Activated B cell treated with CpG ODN at 0.5 μM for 24 hours (primary cell): ENCODE measurements around the gene MYOF. TPM values are rescaled to one million over a fixed set of nuclear protein-coding genes. Genes with fewer than 3 reads are reported as not detected.
"Not testable (repeated sequence)": the region's sequence is repeated elsewhere in the genome, so short reads cannot be mapped to it uniquely, and the experiment has no call there.

Experiments
- ATAC-seq: fragments of 200-7000 bp; cut with Tn5 transposase; one replicate; pipeline ENCODE4 v1.10.0; 2021; ENCODE audit warnings: low read depth, mild to moderate bottlenecking, moderate library complexity
- CTCF ChIA-PET: fragments of 350-600 bp; sonication (Branson Sonifier 250); formaldehyde crosslinking; loops from one replicate; lab custom pipeline; 2021; ENCODE audit warnings: antibody characterized with exemption; lab: Charles Lee
- POLR2A ChIA-PET: fragments of 350-600 bp; sonication (Branson Sonifier 250); formaldehyde crosslinking; loops from one replicate; lab custom pipeline; 2021; ENCODE audit warnings: antibody characterized with exemption; lab: Charles Lee
- DNase-seq: peaks from one replicate; pipeline ENCODE4 v3.0.0; 2022
- H3K27ac Mint-ChIP-seq: one replicate; pipeline ENCODE4 v1.8.0; 2020; ENCODE audit warnings: mixed read lengths
- H3K27me3 Mint-ChIP-seq: one replicate; pipeline ENCODE4 v1.8.0; 2021; ENCODE audit warnings: mixed read lengths
- H3K36me3 Mint-ChIP-seq: one replicate; pipeline ENCODE4 v1.8.0; 2021; ENCODE audit warnings: low read depth, mixed read lengths
- H3K4me1 Mint-ChIP-seq: one replicate; pipeline ENCODE4 v1.8.0; 2021; ENCODE audit warnings: mixed read lengths
- H3K4me3 Mint-ChIP-seq: one replicate; pipeline ENCODE4 v1.8.0; 2020; ENCODE audit warnings: mild to moderate bottlenecking, mixed read lengths
- H3K9me3 Mint-ChIP-seq: one replicate; pipeline ENCODE4 v1.8.0; 2020; ENCODE audit warnings: mixed read lengths
- CTCF ChIP-seq: fragments of 200-600 bp; IDR thresholded peaks from one replicate; pipeline ENCODE4 v1.8.0; 2022; ENCODE audit warnings: antibody characterized with exemption, mild to moderate bottlenecking
- intact Hi-C: fragments of 100-400 bp; cut with micrococcal nuclease; formaldehyde crosslinking; loops from one replicate; pipeline ENCODE4 v1.15.1; 2024
- total RNA-seq: library from RNA; stranded (reverse); gene quantifications from 2 replicates; pipeline ENCODE4 v1.2.3, GENCODE V29; 2022

The MYOF gene
- total RNA-seq, 1 donor from 2014 or later, result 0.09 TPM

- Mint-ChIP-seq H3K27me3 (peaks cover 4% of the 10 kb centered on the region), H3K4me3 (no peak overlapping the region), H3K27ac (no peak overlapping the region), H3K9me3 (no peaks in the 10 kb centered on the region), H3K4me1 (no peaks in the 10 kb centered on the region), H3K36me3 (no peaks in the 10 kb centered on the region)
- POLR2A ChIA-PET, result no interaction called here
- CTCF ChIA-PET, result no interaction called here
- TF ChIP-seq CTCF, result no peak
- intact Hi-C loops, result no loop called here
- DNase-seq (no peak), ATAC-seq (no peak)
Measured at GRCh38 chr10:93319896-93320295, 162.2 kb downstream of the MYOF start.

- H3K9me3 Mint-ChIP-seq, result no peaks in the 10 kb centered on the region
- H3K36me3 Mint-ChIP-seq, result no peaks in the 10 kb centered on the region
- DNase-seq, result no peak
- TF ChIP-seq CTCF, result no peak
- peaks cover 4% of the 10 kb centered on the region for H3K27me3 Mint-ChIP-seq
- H3K4me1 Mint-ChIP-seq, result no peaks in the 10 kb centered on the region
- CTCF ChIA-PET, result no interaction called here
- H3K27ac Mint-ChIP-seq, result no peak overlapping the region
- no peak for ATAC-seq
- H3K4me3 Mint-ChIP-seq, result no peak overlapping the region
- intact Hi-C loops, result no loop called here
- POLR2A ChIA-PET, result no interaction called here
Measured at GRCh38 chr10:93319096-93319495, 163.0 kb downstream of the MYOF start.

GRCh38 chr10:93315246-93315645 is 166.9 kb downstream of the MYOF start:
- H3K4me3 Mint-ChIP-seq, result no peak overlapping the region
- peaks cover 4% of the 10 kb centered on the region for H3K9me3 Mint-ChIP-seq
- CTCF ChIA-PET, result no interaction called here
- DNase-seq, result no peak
- H3K27ac Mint-ChIP-seq, result no peak overlapping the region
- POLR2A ChIA-PET, result no interaction called here
- H3K27me3 Mint-ChIP-seq, result peaks cover 7% of the 10 kb centered on the region
- no peak for TF ChIP-seq CTCF
- intact Hi-C loops, result no loop called here
- H3K4me1 Mint-ChIP-seq, result no peaks in the 10 kb centered on the region
- H3K36me3 Mint-ChIP-seq, result no peaks in the 10 kb centered on the region
- ATAC-seq, result no peak

GRCh38 chr10:93314656-93315055 is 167.5 kb downstream of the MYOF start:
- intact Hi-C loops, CTCF ChIA-PET, H3K9me3 Mint-ChIP-seq, ATAC-seq, H3K27ac Mint-ChIP-seq, DNase-seq, H3K4me1 Mint-ChIP-seq, POLR2A ChIA-PET, H3K36me3 Mint-ChIP-seq, H3K27me3 Mint-ChIP-seq, H3K4me3 Mint-ChIP-seq: not testable (repeated sequence)

- DNase-seq (no peak), ATAC-seq (no peak)
- Mint-ChIP-seq H3K4me3 (no peak overlapping the region), H3K9me3 (peaks cover 4% of the 10 kb centered on the region), H3K27me3 (peaks cover 11% of the 10 kb centered on the region), H3K36me3 (no peaks in the 10 kb centered on the region), H3K4me1 (no peaks in the 10 kb centered on the region), H3K27ac (no peak overlapping the region)
- intact Hi-C loops, result no loop called here
- no peak for TF ChIP-seq CTCF
- POLR2A ChIA-PET, result no interaction called here
- CTCF ChIA-PET, result no interaction called here
Measured at GRCh38 chr10:93313798-93314197, 168.3 kb downstream of the MYOF start.

- Mint-ChIP-seq H3K27ac (no peak overlapping the region), H3K27me3 (peaks cover 7% of the 10 kb centered on the region), H3K4me1 (no peaks in the 10 kb centered on the region), H3K36me3 (no peaks in the 10 kb centered on the region), H3K9me3 (peaks cover 4% of the 10 kb centered on the region), H3K4me3 (no peak overlapping the region)
- no peak for TF ChIP-seq CTCF
- intact Hi-C loops, result no loop called here
- ATAC-seq, result no peak
- ChIA-PET CTCF (no interaction called here), POLR2A (no interaction called here)
- DNase-seq, result no peak
Measured at GRCh38 chr10:93309062-93309461, 173.1 kb downstream of the MYOF start.
